Cerebellar nuclear complex (tissue), 1 donor: ENCODE measurements around the gene KRT37.

Experiments
- DNase-seq, 2 experiments: peaks; one replicate each; lab custom pipeline; 2025; lab: John Stamatoyannopoulos, UW

The KRT37 gene

GRCh38 chr17:41424111-41424635 is at the start of gene KRT37:
KRT37 (minus strand) TSS chr17:41424585; CDS start chr17:41424523, 62 bp downstream.
- DNase-seq: no peak

- no peak for DNase-seq
Measured at GRCh38 chr17:41468346-41468745, 44.0 kb upstream of the KRT37 start.

- no peak for DNase-seq
Measured at GRCh38 chr17:41467561-41467960, 43.2 kb upstream of the KRT37 start.

- DNase-seq: no peak
Measured at GRCh38 chr17:41466988-41467387, 42.6 kb upstream of the KRT37 start, which contains the start of gene KRT32. KRT32 (minus strand) TSS chr17:41467386; CDS start chr17:41467325, 61 bp downstream.

- DNase-seq: no peak
Measured at GRCh38 chr17:41464682-41465081, 40.3 kb upstream of the KRT37 start.

GRCh38 chr17:41464173-41464572 is 39.8 kb upstream of the KRT37 start:
- no peak for DNase-seq

GRCh38 chr17:41463746-41464145 is 39.4 kb upstream of the KRT37 start:
- DNase-seq: no peak

GRCh38 chr17:41462705-41463104 is 38.3 kb upstream of the KRT37 start:
- DNase-seq: no peak

- DNase-seq: no peak
Measured at GRCh38 chr17:41457676-41458075, 33.3 kb upstream of the KRT37 start.

GRCh38 chr17:41456204-41456603 is 31.8 kb upstream of the KRT37 start:
- no peak for DNase-seq

GRCh38 chr17:41455236-41455635 is 30.9 kb upstream of the KRT37 start:
- DNase-seq: no peak

- no peak for DNase-seq
Measured at GRCh38 chr17:41453066-41453465, 28.7 kb upstream of the KRT37 start.

- DNase-seq: no peak
Measured at GRCh38 chr17:41452281-41452680, 27.9 kb upstream of the KRT37 start.

- DNase-seq: no peak
Measured at GRCh38 chr17:41451154-41451728, 26.9 kb upstream of the KRT37 start.

- no peak for DNase-seq
Measured at GRCh38 chr17:41449008-41449407, 24.6 kb upstream of the KRT37 start.

GRCh38 chr17:41448506-41448905 is 24.1 kb upstream of the KRT37 start:
- DNase-seq: no peak

- DNase-seq: no peak
Measured at GRCh38 chr17:41446806-41447205, 22.4 kb upstream of the KRT37 start.

GRCh38 chr17:41444640-41445039 is 20.3 kb upstream of the KRT37 start:
- no peak for DNase-seq

GRCh38 chr17:41444186-41444585 is 19.8 kb upstream of the KRT37 start:
- DNase-seq: no peak

- DNase-seq: no peak
Measured at GRCh38 chr17:41442739-41443138, 18.4 kb upstream of the KRT37 start.

- no peak for DNase-seq
Measured at GRCh38 chr17:41440531-41441033, 16.2 kb upstream of the KRT37 start, which contains the start of gene KRT38. KRT38 (minus strand) TSS chr17:41440983; CDS start chr17:41440921, 62 bp downstream.

GRCh38 chr17:41439375-41439774 is 15.0 kb upstream of the KRT37 start:
- no peak for DNase-seq

- DNase-seq: no peak
Measured at GRCh38 chr17:41437769-41438168, 13.4 kb upstream of the KRT37 start.

GRCh38 chr17:41437254-41437653 is 12.9 kb upstream of the KRT37 start:
- no peak for DNase-seq
